Liver (tissue), 9 donors: ENCODE results near the gene PROSER3. TPM values are rescaled to one million over a fixed set of nuclear protein-coding genes. Genes with fewer than 3 reads are reported as not detected.

Source experiments
- DNase-seq: peaks from one replicate; pipeline ENCODE4 v3.0.0-alpha.2; 2017; ENCODE audit warnings: low spot score
- H3K27ac ChIP-seq, 2 donors: one replicate each; pipeline ENCODE4 v1.7.0; 2013; ENCODE audit warnings: inconsistent platforms in 2 of 2, low read length in 2 of 2, control low read depth in 1 of 2, low read depth in 1 of 2, mild to moderate bottlenecking in 1 of 2
- H3K27me3 ChIP-seq, 4 donors: one replicate each; pipeline versions ENCODE4 v1.6.1 to v1.7.0; 2013; ENCODE audit warnings: low read length in 3 of 4, inconsistent platforms in 1 of 4, mild to moderate bottlenecking in 1 of 4, moderate library complexity in 1 of 4; ENCODE audit not compliant: control insufficient read depth in 4 of 4, insufficient read depth in 4 of 4
- H3K36me3 ChIP-seq, 4 donors: one replicate each; pipeline versions ENCODE4 v1.6.1 to v1.7.0; 2013; ENCODE audit warnings: low read length in 3 of 4, mild to moderate bottlenecking in 3 of 4, low read depth in 1 of 4, moderate library complexity in 1 of 4; ENCODE audit not compliant: control insufficient read depth in 4 of 4, insufficient read depth in 3 of 4
- H3K4me1 ChIP-seq, 4 donors: one replicate each; pipeline versions ENCODE4 v1.6.1 to v1.7.0; 2013; ENCODE audit warnings: low read length in 3 of 4, mild to moderate bottlenecking in 3 of 4, moderate library complexity in 1 of 4; ENCODE audit not compliant: control insufficient read depth in 4 of 4, insufficient read depth in 4 of 4
- H3K4me3 ChIP-seq, 3 donors: one replicate each; pipeline versions ENCODE4 v1.6.1 to v1.7.0; 2013; ENCODE audit warnings: low read length in 3 of 3, control low read depth in 1 of 3, low read depth in 1 of 3, mild to moderate bottlenecking in 1 of 3
- H3K9ac ChIP-seq, 2 donors: one replicate each; pipeline ENCODE4 v1.7.0; 2013; ENCODE audit warnings: low read length in 2 of 2, mild to moderate bottlenecking in 2 of 2, moderate library complexity in 2 of 2, control low read depth in 1 of 2, low read depth in 1 of 2
- H3K9me3 ChIP-seq, 4 donors: one replicate each; pipeline versions ENCODE4 v1.6.1 to v1.7.0; 2013; ENCODE audit warnings: low read length in 3 of 4; ENCODE audit not compliant: control insufficient read depth in 4 of 4
- ATF3 ChIP-seq: IDR thresholded peaks from 2 replicates; pipeline ENCODE4 v1.6.1; 2016; ENCODE audit warnings: antibody characterized with exemption
- EGR1 ChIP-seq, 2 donors: IDR thresholded peaks; 2 replicates each; pipeline ENCODE4 v1.6.1; 2016 to 2018; ENCODE audit warnings: antibody characterized with exemption in 2 of 2, low read depth in 2 of 2
- FOXA1 ChIP-seq: IDR thresholded peaks from 2 replicates; pipeline ENCODE4 v1.6.1; 2016; ENCODE audit warnings: antibody characterized with exemption
- FOXA2 ChIP-seq: IDR thresholded peaks from 2 replicates; pipeline ENCODE4 v1.6.1; 2016; ENCODE audit warnings: antibody characterized with exemption
- GABPA ChIP-seq, 2 donors: IDR thresholded peaks in 1 of 2; conservative IDR thresholded peaks in 1 of 2; 2 replicates each; pipeline ENCODE4 v1.6.1; 2016; ENCODE audit warnings: antibody characterized with exemption in 2 of 2, mild to moderate bottlenecking in 1 of 2, moderate library complexity in 1 of 2
- HNF4A ChIP-seq, 2 donors: conservative IDR thresholded peaks; 2 replicates each; pipeline ENCODE4 v1.6.1; 2016; ENCODE audit warnings: antibody characterized with exemption in 2 of 2, mild to moderate bottlenecking in 2 of 2
- HNF4G ChIP-seq: IDR thresholded peaks from 2 replicates; pipeline ENCODE4 v1.6.1; 2016; ENCODE audit warnings: antibody characterized with exemption
- JUND ChIP-seq, 2 donors: IDR thresholded peaks; 2 replicates each; pipeline ENCODE4 v1.6.1; 2016; ENCODE audit warnings: antibody characterized with exemption in 2 of 2
- MAX ChIP-seq: IDR thresholded peaks from 2 replicates; pipeline ENCODE4 v1.6.1; 2016; ENCODE audit warnings: antibody characterized with exemption
- NR2F2 ChIP-seq: IDR thresholded peaks from 2 replicates; pipeline ENCODE4 v1.6.1; 2016; ENCODE audit warnings: antibody characterized with exemption
- RAD21 ChIP-seq, 2 donors: IDR thresholded peaks; 2 replicates each; pipeline ENCODE4 v1.6.1; 2016; ENCODE audit warnings: antibody characterized with exemption in 2 of 2, mild to moderate bottlenecking in 2 of 2
- REST ChIP-seq: IDR thresholded peaks from 2 replicates; pipeline ENCODE4 v1.6.1; 2016; ENCODE audit warnings: antibody characterized with exemption, mild to moderate bottlenecking
- SP1 ChIP-seq: IDR thresholded peaks from 2 replicates; pipeline ENCODE4 v1.6.1; 2018; ENCODE audit warnings: antibody characterized with exemption, mild to moderate bottlenecking
- TAF1 ChIP-seq: conservative IDR thresholded peaks from 2 replicates; pipeline ENCODE4 v1.6.1; 2016; ENCODE audit warnings: antibody characterized with exemption, mild to moderate bottlenecking
- YY1 ChIP-seq: IDR thresholded peaks from 2 replicates; pipeline ENCODE4 v1.6.1; 2016; ENCODE audit warnings: antibody characterized with exemption, mild to moderate bottlenecking
- ZBTB33 ChIP-seq: IDR thresholded peaks from 2 replicates; pipeline ENCODE4 v1.6.1; 2016; ENCODE audit warnings: antibody characterized with exemption
- WGBS: extraction: QIAGEN DNeasy Blood & Tissue Kit; methylation state at CpG from one replicate; pipeline ENCODE4 v1.1.7; 2013; 5-methylcytosine and 5-hydroxymethylcytosine counted together
- polyA plus RNA-seq, 2 donors: library from polyadenylated mRNA; stranded (reverse) in 1 of 2; unstranded in 1 of 2; fragments of 200-250 nt in 1 of 2; fragments of >200 nt in 1 of 2; fragmentation: Nextera tagmentation in 1 of 2; extraction: Ambion mirVana in 1 of 2; gene quantifications; one replicate each; pipeline versions ENCODE4 v1.2.1 to v1.2.3, GENCODE V29; 2013 to 2015
- total RNA-seq, 2 donors: library from RNA; depleted of rRNA; stranded (reverse); fragments of >200 nt; gene quantifications; one replicate each; pipeline ENCODE4 v1.2.3, GENCODE V29; 2014
- donor health status: healthy.
- donor health status: healthy.
- donor health status: healthy.
- donor health status: healthy.
- donor health status: healthy.

PROSER3 gene
- total and polyA plus RNA-seq, 4 donors: 2.1 to 4.5 (median 2.7) TPM

- DNase-seq: no peak
- Histone ChIP-seq H3K4me3 (no peak overlapping the region), H3K27ac (no peak overlapping the region), H3K4me1 (peaks cover 0 to 2% (median 0%) of the 10 kb centered on the region in 4 donors), H3K27me3 (no peaks in the 10 kb centered on the region), H3K9ac (no peak overlapping the region), H3K9me3 (no peaks in the 10 kb centered on the region), H3K36me3 (peaks cover 4 to 8% (median 6%) of the 10 kb centered on the region in 4 donors)
- 96% methylated on average over 17 of the region's 17 CpGs for WGBS
- no peak for TF ChIP-seq SP1
- TF ChIP-seq YY1: no peak
- no peak for TF ChIP-seq JUND (IDR thresholded peaks at IDR 0.05)
- TF ChIP-seq REST: no peak
These were observed 6.7 kb downstream of the PROSER3 start for GRCh38 chr19:35764432-35765315.

GRCh38 chr19:35766571-35767104 is 8.7 kb downstream of the PROSER3 start:
- no peak overlapping the region for H3K9ac ChIP-seq
- H3K4me1 ChIP-seq: no peaks in the 10 kb centered on the region
- no peak overlapping the region for H3K27ac ChIP-seq
- TF ChIP-seq ATF3 (no peak), MAX (no peak), HNF4G (no peak), JUND (IDR thresholded peaks at IDR 0.05) (no peak), FOXA1 (no peak), TAF1 (no peak), RAD21 (IDR thresholded peaks at IDR 0.05) (no peak), HNF4A (conservative IDR thresholded peaks at IDR 0.05) (no peak), EGR1 (IDR thresholded peaks at IDR 0.05; ENCODE audit: low read depth in 2 of 2) (no peak), NR2F2 (no peak), SP1 (no peak), ZBTB33 (no peak), FOXA2 (no peak), GABPA (IDR thresholded peaks at IDR 0.05 in 1 of 2, conservative IDR thresholded peaks at IDR 0.05 in 1 of 2) (no peak), REST (no peak)
- no peak for DNase-seq
- H3K9me3 ChIP-seq: no peaks in the 10 kb centered on the region
- peaks cover 4 to 8% (median 6%) of the 10 kb centered on the region in 4 donors for H3K36me3 ChIP-seq
- H3K4me3 ChIP-seq: no peak overlapping the region
- no peaks in the 10 kb centered on the region for H3K27me3 ChIP-seq
- 91% methylated on average over 11 of the region's 11 CpGs for WGBS
